Naive B cell (primary cell): ENCODE data around the gene NSD1. TPM values are rescaled to one million over a fixed set of nuclear protein-coding genes. Genes with fewer than 3 reads are reported as not detected.

Experiments
- ATAC-seq, 2 donors: fragments of 150-1000 bp; cut with Tn5 transposase; 2 replicates each; pipeline ENCODE4 v1.10.0; 2021; ENCODE audit warnings: low read depth in 2 of 2, mild to moderate bottlenecking in 2 of 2, moderate library complexity in 2 of 2
- DNase-seq: peaks from one replicate; pipeline ENCODE4 v3.0.0; 2022
- H3K27ac Mint-ChIP-seq, 6 donors: one replicate each; pipeline ENCODE4 v1.8.0; 2020 to 2022; ENCODE audit warnings: mild to moderate bottlenecking in 6 of 6, mixed read lengths in 6 of 6, moderate library complexity in 5 of 6, inconsistent platforms in 2 of 6
- H3K27me3 Mint-ChIP-seq, 3 donors: one replicate each; pipeline ENCODE4 v1.8.0; 2021 to 2022; ENCODE audit warnings: mixed read lengths in 3 of 3, mild to moderate bottlenecking in 1 of 3
- H3K36me3 Mint-ChIP-seq, 2 donors: one replicate each; pipeline ENCODE4 v1.8.0; 2020 to 2022; ENCODE audit warnings: mixed read lengths in 2 of 2, inconsistent platforms in 1 of 2, mild to moderate bottlenecking in 1 of 2
- H3K4me1 Mint-ChIP-seq, 3 donors: one replicate each; pipeline ENCODE4 v1.8.0; 2020 to 2022; ENCODE audit warnings: mixed read lengths in 3 of 3, inconsistent platforms in 1 of 3, mild to moderate bottlenecking in 1 of 3, moderate library complexity in 1 of 3
- H3K4me3 Mint-ChIP-seq, 8 donors: one replicate each; pipeline ENCODE4 v1.8.0; 2020 to 2022; ENCODE audit warnings: mild to moderate bottlenecking in 8 of 8, mixed read lengths in 8 of 8, moderate library complexity in 8 of 8, inconsistent platforms in 2 of 8
- H3K9me3 Mint-ChIP-seq, 7 donors: one replicate each; pipeline ENCODE4 v1.8.0; 2020 to 2022; ENCODE audit warnings: mixed read lengths in 7 of 7, mild to moderate bottlenecking in 5 of 7, inconsistent platforms in 2 of 7, moderate library complexity in 1 of 7
- polyA plus RNA-seq, 6 donors: library from polyadenylated mRNA; unstranded; fragments of 300-500 nt; fragmentation: Illumina TruSeq; gene quantifications; one replicate each; pipeline ENCODE4 v1.2.3, GENCODE V29; 2021; ENCODE audit warnings: low read depth in 6 of 6

The NSD1 gene
- polyA plus RNA-seq: 10 to 100 TPM; 32.4 to 87.7 (median 46.1) TPM

DNA sequence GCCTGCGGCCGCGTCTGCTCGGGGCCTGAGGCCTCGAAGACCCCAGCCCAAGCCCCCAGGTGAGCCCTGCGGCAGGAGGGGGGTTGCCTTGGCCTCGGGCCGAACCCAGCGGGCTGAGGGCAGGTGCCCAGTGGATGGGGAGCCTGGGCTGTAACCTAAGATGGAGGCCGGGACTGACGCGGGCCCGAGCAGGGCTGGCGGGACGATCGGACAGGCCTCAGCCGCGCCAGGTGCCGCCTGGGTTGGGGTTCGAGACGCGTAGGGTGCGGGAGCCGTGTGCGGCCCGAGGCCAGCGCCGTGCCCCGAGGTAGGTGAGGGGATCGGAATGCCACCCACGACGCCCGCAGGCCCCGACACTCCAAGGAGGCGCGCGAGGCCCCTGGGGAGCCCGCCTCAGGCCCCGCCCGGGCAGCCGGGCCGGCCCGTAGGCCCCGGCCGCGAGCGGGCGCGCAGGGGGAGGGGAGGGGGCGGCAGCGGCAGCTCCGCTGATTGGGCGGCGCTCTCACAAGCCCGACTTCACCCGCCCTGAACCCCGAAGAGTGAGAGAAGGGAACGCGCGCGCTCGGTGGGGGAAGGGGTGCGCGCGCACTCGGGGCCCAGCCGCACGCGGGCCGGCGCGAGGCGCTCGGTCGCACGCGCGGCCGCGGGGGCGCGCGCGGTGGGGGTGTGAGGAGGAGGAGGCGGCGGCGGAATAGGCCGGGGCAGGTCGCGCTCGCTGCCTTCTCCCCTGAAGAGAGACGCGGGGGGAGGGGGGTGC is at the start of gene NSD1:
TSS of gene NSD1 (plus strand) at position 678 of the 757 bp plus-strand sequence. CDS start 1,331 bp downstream, outside the sequence.
- peak; percentile 66 to 70 for ATAC-seq
- H3K4me3 Mint-ChIP-seq: peak within 1 kb of the TSS; percentile 79 to 93 (median 88)

GRCh38 chr5:177084175-177084574 is 49.4 kb upstream of the NSD1 start:
- no peak for DNase-seq
- peaks cover 10 to 31% (median 21%) of the 10 kb centered on the region in 3 donors for H3K4me1 Mint-ChIP-seq
- no peak overlapping the region for H3K4me3 Mint-ChIP-seq
- ATAC-seq: no peak
- no peaks in the 10 kb centered on the region for H3K9me3 Mint-ChIP-seq
- no peaks in the 10 kb centered on the region for H3K36me3 Mint-ChIP-seq
- peaks cover 7 to 8% (median 8%) of the 10 kb centered on the region in 3 donors for H3K27me3 Mint-ChIP-seq
- no peak overlapping the region for H3K27ac Mint-ChIP-seq

More for the DNA sequence above, at the start of gene NSD1:
- Mint-ChIP-seq H3K4me1 (peaks cover 24 to 50% (median 42%) of the 10 kb centered on the region in 3 donors), H3K36me3 (peaks cover 6 to 8% of the 10 kb centered on the region in 2 donors), H3K9me3 (no peaks in the 10 kb centered on the region), H3K27me3 (no peaks in the 10 kb centered on the region), H3K27ac (peak within 1 kb of the TSS; percentile 44 to 92 (median 84))
- peak; percentile 90 for DNase-seq

DNA sequence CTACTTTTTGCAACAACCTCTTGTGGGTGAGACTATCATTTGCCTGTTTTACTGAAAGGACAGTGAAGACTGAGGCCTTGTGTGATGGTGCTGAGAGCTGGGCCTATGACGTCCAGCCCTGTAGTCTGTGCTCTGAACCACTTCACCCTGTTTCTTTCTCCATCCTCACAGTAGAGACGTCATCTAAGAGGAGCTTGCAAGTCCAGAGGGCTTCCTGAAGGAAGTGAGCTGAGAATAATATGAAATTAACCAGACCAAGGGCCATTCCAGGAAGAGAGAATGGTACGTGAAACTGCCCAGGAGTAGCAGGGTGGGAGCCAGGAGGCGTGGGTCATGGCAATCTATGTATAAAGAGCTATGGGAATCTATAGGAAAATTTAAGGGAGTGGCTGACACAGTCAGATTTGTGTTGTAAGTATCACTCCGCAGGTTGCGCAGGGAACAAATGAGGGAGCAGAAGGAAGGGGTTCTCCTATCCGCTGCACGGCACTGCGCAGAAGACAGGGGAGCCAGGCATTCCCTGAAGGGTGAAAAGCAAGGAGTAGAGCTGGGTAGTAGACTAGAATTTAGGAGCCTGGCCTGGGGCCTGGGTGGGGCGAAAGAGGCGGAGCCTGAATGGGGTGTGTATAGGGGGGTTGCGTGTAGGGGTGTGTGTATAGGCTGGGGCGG is 47.5 kb upstream of the NSD1 start:
- H3K9me3 Mint-ChIP-seq: no peaks in the 10 kb centered on the region

GRCh38 chr5:177086654-177087397 is 46.7 kb upstream of the NSD1 start, which contains the start of gene FGFR4:
Gene FGFR4 (plus strand): TSS chr5:177086915. CDS start chr5:177089603, 2,688 bp downstream.
- Mint-ChIP-seq H3K4me3 (peak within 1 kb of the TSS; percentile 72 to 91 (median 78)), H3K27ac (peak within 1 kb of the TSS in 3 of 6 donors; percentile 46 to 90 (median 75)), H3K4me1 (peaks cover 10 to 31% (median 21%) of the 10 kb centered on the region in 3 donors), H3K36me3 (no peaks in the 10 kb centered on the region), H3K27me3 (peaks cover 7 to 8% (median 8%) of the 10 kb centered on the region in 3 donors), H3K9me3 (no peaks in the 10 kb centered on the region)
- ATAC-seq: peak; percentile 87 to 90
- peak; percentile 73 for DNase-seq

More for the DNA sequence above, 47.5 kb upstream of the NSD1 start:
- Mint-ChIP-seq H3K4me3 (peak overlapping the region; percentile 69 to 91 (median 78)), H3K27me3 (peaks cover 7 to 8% (median 8%) of the 10 kb centered on the region in 3 donors), H3K27ac (peak overlapping the region in 3 of 6 donors; percentile 46 to 90 (median 75)), H3K4me1 (peaks cover 10 to 31% (median 21%) of the 10 kb centered on the region in 3 donors), H3K36me3 (no peaks in the 10 kb centered on the region)
- peak; percentile 6 for DNase-seq
- ATAC-seq: no peak

DNA sequence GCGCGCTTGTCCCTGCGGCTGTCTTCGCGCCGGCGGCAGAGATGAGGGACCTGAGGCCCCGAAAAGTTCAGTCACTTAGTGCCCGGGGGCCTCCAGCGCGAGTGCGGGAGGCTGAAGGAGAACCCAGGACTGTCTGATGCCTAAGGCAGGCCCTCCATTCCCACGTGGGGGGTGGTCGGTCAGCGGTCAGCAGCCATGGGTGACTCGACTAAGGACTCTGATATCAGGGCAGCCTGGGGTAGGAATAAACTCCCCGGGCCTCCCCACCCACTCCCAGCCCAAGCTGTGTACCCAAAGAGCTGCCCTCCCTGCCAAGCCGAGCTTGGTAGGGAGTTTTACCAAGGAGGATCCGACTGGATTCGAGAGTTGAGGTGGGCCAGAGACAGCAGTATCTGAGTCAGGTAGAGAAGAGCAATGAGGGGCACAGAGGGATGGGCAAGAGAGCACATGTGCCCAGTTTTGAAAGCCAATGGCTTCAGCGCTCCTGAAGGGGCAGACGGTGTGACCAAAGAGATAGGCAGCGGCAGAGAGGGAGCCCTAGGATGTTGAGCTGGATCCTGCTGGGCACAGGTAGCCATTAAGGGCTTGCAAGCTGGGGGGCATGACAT is 46.1 kb upstream of the NSD1 start:
- ATAC-seq: no peak
- peaks cover 7 to 8% (median 8%) of the 10 kb centered on the region in 3 donors for H3K27me3 Mint-ChIP-seq

DNA sequence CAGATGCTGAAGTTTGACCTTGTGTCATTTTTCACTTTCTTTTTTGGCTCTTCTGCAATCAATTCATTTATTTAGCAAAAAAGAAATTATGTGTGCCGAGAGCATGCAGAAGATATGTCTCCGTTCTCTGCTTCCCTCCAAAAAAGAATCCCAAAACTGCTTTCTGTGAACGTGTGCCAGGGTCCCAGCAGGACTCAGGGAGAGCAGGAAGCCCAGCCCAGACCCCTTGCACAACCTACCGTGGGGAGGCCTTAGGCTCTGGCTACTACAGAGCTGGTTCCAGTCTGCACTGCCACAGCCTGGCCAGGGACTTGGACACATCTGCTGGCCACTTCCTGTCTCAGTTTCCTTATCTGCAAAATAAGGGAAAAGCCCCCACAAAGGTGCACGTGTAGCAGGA is 44.4 kb upstream of the NSD1 start:
- peaks cover under 1 to 8% (median 4%) of the 10 kb centered on the region in 3 donors for H3K27me3 Mint-ChIP-seq
- no peaks in the 10 kb centered on the region for H3K36me3 Mint-ChIP-seq
- peak overlapping the region in 2 of 8 donors; percentile 21 to 71 for H3K4me3 Mint-ChIP-seq
- DNase-seq (no peak), ATAC-seq (no peak)
- no peak overlapping the region for H3K27ac Mint-ChIP-seq
- peaks cover 10 to 24% (median 21%) of the 10 kb centered on the region in 3 donors for H3K4me1 Mint-ChIP-seq
- no peaks in the 10 kb centered on the region for H3K9me3 Mint-ChIP-seq

More for the DNA sequence above, 46.1 kb upstream of the NSD1 start:
- DNase-seq: no peak
- Mint-ChIP-seq H3K27ac (no peak overlapping the region), H3K9me3 (no peaks in the 10 kb centered on the region), H3K4me1 (peaks cover 10 to 31% (median 21%) of the 10 kb centered on the region in 3 donors), H3K4me3 (peak overlapping the region in 6 of 8 donors; percentile 32 to 75 (median 46)), H3K36me3 (no peaks in the 10 kb centered on the region)

- peaks cover 0 to 8% (median 4%) of the 10 kb centered on the region in 3 donors for H3K27me3 Mint-ChIP-seq
- no peaks in the 10 kb centered on the region for H3K9me3 Mint-ChIP-seq
- ATAC-seq (no peak), DNase-seq (no peak)
- H3K4me1 Mint-ChIP-seq: peaks cover 10 to 21% (median 16%) of the 10 kb centered on the region in 3 donors
- H3K36me3 Mint-ChIP-seq: no peaks in the 10 kb centered on the region
- H3K27ac Mint-ChIP-seq: no peak overlapping the region
- no peak overlapping the region for H3K4me3 Mint-ChIP-seq
Measured at GRCh38 chr5:177089825-177090641, 43.5 kb upstream of the NSD1 start.

DNA sequence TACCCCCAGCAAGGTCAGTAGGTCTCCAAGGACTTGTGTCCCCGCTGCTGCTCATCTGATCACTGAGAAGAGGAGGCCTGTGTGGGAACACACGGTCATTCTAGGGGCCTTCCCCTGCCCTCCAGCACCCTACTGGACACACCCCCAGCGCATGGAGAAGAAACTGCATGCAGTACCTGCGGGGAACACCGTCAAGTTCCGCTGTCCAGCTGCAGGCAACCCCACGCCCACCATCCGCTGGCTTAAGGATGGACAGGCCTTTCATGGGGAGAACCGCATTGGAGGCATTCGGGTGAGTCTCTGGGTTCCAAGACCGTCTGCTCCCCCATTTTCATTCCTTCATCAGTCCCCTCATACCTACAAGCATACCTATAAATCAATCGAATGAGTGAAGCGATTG is 42.8 kb upstream of the NSD1 start:
- H3K36me3 Mint-ChIP-seq: no peaks in the 10 kb centered on the region

DNA sequence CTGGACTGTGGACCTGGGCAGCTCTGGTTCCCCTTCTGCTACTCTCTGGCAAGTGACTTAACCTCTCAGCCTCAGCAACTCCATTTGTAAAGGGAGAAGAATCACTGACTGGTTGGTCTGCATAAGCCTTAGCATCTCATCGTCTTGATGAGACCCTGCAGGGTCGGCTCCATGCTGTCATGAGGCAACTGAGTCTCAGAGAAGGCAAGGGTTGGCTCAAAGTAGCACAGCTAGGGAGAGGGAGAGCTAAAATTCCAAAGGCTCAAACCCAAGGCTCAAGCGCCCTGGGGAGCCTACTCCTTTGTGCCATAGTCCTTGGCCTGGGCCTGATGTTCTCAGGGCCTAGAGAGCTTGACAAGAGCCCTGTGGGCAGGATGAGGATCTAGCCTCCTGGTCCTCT is 42.3 kb upstream of the NSD1 start:
- H3K27ac Mint-ChIP-seq: no peak overlapping the region
- ATAC-seq (no peak), DNase-seq (no peak)
- no peaks in the 10 kb centered on the region for H3K36me3 Mint-ChIP-seq
- H3K9me3 Mint-ChIP-seq: no peaks in the 10 kb centered on the region
- no peak overlapping the region for H3K4me3 Mint-ChIP-seq
- peaks cover 0 to 8% (median 4%) of the 10 kb centered on the region in 3 donors for H3K27me3 Mint-ChIP-seq
- peaks cover 4 to 9% (median 6%) of the 10 kb centered on the region in 3 donors for H3K4me1 Mint-ChIP-seq

More for the DNA sequence above, 42.8 kb upstream of the NSD1 start:
- Mint-ChIP-seq H3K27me3 (peaks cover 0 to 8% (median 4%) of the 10 kb centered on the region in 3 donors), H3K4me1 (peaks cover 8 to 13% (median 10%) of the 10 kb centered on the region in 3 donors), H3K4me3 (no peak overlapping the region), H3K9me3 (no peaks in the 10 kb centered on the region), H3K27ac (no peak overlapping the region)
- ATAC-seq (no peak), DNase-seq (no peak)

DNA sequence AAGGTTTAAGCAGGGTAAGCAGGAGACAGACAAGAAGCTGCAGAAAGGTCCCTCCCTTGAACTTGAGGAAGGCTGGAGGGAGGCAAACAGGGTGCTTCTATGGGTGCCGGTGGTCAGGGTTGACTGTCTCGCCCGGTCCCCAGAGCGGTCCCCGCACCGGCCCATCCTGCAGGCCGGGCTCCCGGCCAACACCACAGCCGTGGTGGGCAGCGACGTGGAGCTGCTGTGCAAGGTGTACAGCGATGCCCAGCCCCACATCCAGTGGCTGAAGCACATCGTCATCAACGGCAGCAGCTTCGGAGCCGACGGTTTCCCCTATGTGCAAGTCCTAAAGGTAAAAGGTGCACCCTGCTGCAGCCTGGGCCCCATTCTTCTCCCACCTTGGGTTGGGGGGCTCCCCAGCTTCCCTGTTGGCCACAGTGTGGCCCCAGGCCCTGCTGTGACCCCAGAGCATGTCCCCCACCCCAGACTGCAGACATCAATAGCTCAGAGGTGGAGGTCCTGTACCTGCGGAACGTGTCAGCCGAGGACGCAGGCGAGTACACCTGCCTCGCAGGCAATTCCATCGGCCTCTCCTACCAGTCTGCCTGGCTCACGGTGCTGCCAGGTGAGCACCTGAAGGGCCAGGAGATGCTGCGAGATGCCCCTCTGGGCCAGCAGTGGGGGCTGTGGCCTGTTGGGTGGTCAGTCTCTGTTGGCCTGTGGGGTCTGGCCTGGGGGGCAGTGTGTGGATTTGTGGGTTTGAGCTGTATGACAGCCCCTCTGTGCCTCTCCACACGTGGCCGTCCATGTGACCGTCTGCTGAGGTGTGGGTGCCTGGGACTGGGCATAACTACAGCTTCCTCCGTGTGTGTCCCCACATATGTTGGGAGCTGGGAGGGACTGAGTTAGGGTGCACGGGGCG is 41.1 kb upstream of the NSD1 start:
- Mint-ChIP-seq H3K4me3 (no peak overlapping the region), H3K36me3 (no peaks in the 10 kb centered on the region), H3K9me3 (no peaks in the 10 kb centered on the region), H3K27me3 (peaks cover 0 to 6% (median 4%) of the 10 kb centered on the region in 3 donors), H3K4me1 (peaks cover under 1 to 7% (median 6%) of the 10 kb centered on the region in 3 donors), H3K27ac (peak overlapping the region in 1 of 6 donors; percentile 63)
- ATAC-seq (no peak), DNase-seq (no peak)

GRCh38 chr5:177093082-177093712 is 40.4 kb upstream of the NSD1 start:
- Mint-ChIP-seq H3K4me1 (peaks cover 0 to 5% (median 4%) of the 10 kb centered on the region in 3 donors), H3K27me3 (peaks cover 0 to 4% (median 0%) of the 10 kb centered on the region in 3 donors), H3K27ac (no peak overlapping the region), H3K4me3 (no peak overlapping the region), H3K9me3 (no peaks in the 10 kb centered on the region), H3K36me3 (no peaks in the 10 kb centered on the region)
- DNase-seq (no peak), ATAC-seq (no peak)
